H1 (cell line): Measurements from ENCODE around the gene MCM9. TPM values are rescaled to one million over a fixed set of nuclear protein-coding genes. Genes with fewer than 3 reads are reported as not detected.

Experiments used
- CTCF ChIA-PET: fragments of 300-600 bp; sonication (Branson Sonifier 250); formaldehyde crosslinking; loops from one replicate; lab custom pipeline; 2021; ENCODE audit not compliant: partially characterized antibody; lab: Charles Lee
- POLR2A ChIA-PET: fragments of 300-600 bp; sonication (Branson Sonifier 250); formaldehyde crosslinking; loops from one replicate; lab custom pipeline; 2021; ENCODE audit warnings: inconsistent platforms; ENCODE audit not compliant: partially characterized antibody; lab: Charles Lee
- DNase-seq, 2 experiments: peaks; one replicate each; pipeline versions ENCODE4 v3.0.0 to v3.0.0-alpha.2; 2010 to 2022; ENCODE audit warnings: low spot score in 2 of 2, low read depth in 1 of 2, mixed read lengths in 1 of 2
- FAIRE-seq: peaks from 2 replicates; lab custom pipeline; 2011; peaks lifted over from hg19 to GRCh38; lab: Jason Lieb, UNC
- H2AFZ ChIP-seq: 2 replicates; pipeline ENCODE4 v1.8.1; 2012; ENCODE audit warnings: low read length, inconsistent platforms
- H2AK5ac ChIP-seq: 2 replicates; pipeline ENCODE4 v1.6.1; 2013; ENCODE audit warnings: low read depth, low read length
- H2BK120ac ChIP-seq: replicated peaks from 2 replicates; pipeline ENCODE3; 2013; ENCODE audit warnings: low read depth, low read length, inconsistent platforms
- H2BK12ac ChIP-seq: 2 replicates; pipeline ENCODE4 v1.6.1; 2013; ENCODE audit warnings: low read depth, low read length
- H2BK15ac ChIP-seq: 2 replicates; pipeline ENCODE4 v1.6.1; 2013; ENCODE audit warnings: low read length
- H2BK20ac ChIP-seq: 2 replicates; pipeline ENCODE4 v1.6.1; 2013; ENCODE audit warnings: low read length
- H2BK5ac ChIP-seq: 2 replicates; pipeline ENCODE4 v1.6.1; 2013; ENCODE audit warnings: low read depth, low read length
- H3K14ac ChIP-seq: 2 replicates; pipeline ENCODE4 v1.6.1; 2013; ENCODE audit warnings: inconsistent platforms; ENCODE audit not compliant: insufficient read length
- H3K18ac ChIP-seq: 2 replicates; pipeline ENCODE4 v1.6.1; 2013; ENCODE audit warnings: low read length; ENCODE audit errors: extremely low read depth
- H3K23ac ChIP-seq: 2 replicates; pipeline ENCODE4 v1.6.1; 2013; ENCODE audit warnings: inconsistent platforms; ENCODE audit not compliant: insufficient read length
- H3K23me2 ChIP-seq: 2 replicates; pipeline ENCODE4 v1.6.1; 2013; ENCODE audit warnings: low read depth, low read length
- H3K27ac ChIP-seq: 2 replicates; pipeline ENCODE4 v1.6.1; 2011; ENCODE audit warnings: low read depth, low read length, inconsistent platforms
- H3K27me3 ChIP-seq, 4 experiments: replicated peaks in 1 of 4; 1 replicate in 1 of 4; 2 replicates in 3 of 4; pipeline versions ENCODE4 v1.6.1 to v1.8.1; 2011 to 2013; ENCODE audit warnings: low read length in 3 of 4, mild to moderate bottlenecking in 3 of 4, inconsistent platforms in 2 of 4, mixed read lengths in 2 of 4, moderate library complexity in 1 of 4; ENCODE audit not compliant: control insufficient read depth in 3 of 4, insufficient read depth in 3 of 4; ENCODE audit errors: extremely low read depth in 1 of 4
- H3K36me3 ChIP-seq, 4 experiments: 2 replicates each; pipeline versions ENCODE4 v1.6.1 to v1.8.1; 2011 to 2013; ENCODE audit warnings: mild to moderate bottlenecking in 4 of 4, low read length in 3 of 4, moderate library complexity in 2 of 4, control low read depth in 1 of 4, inconsistent platforms in 1 of 4; ENCODE audit not compliant: insufficient read depth in 4 of 4, control insufficient read depth in 2 of 4
- H3K4ac ChIP-seq: replicated peaks from 2 replicates; pipeline ENCODE3; 2013; ENCODE audit warnings: low read length, low read depth, mixed read lengths, inconsistent platforms; ENCODE audit not compliant: insufficient read length
- H3K4me1 ChIP-seq, 4 experiments: replicated peaks in 1 of 4; 1 replicate in 1 of 4; 2 replicates in 3 of 4; pipeline versions ENCODE4 v1.6.1 to v1.8.1; 2011 to 2013; ENCODE audit warnings: low read length in 3 of 4, inconsistent platforms in 2 of 4, mixed read lengths in 1 of 4; ENCODE audit not compliant: insufficient read depth in 4 of 4, control insufficient read depth in 3 of 4
- H3K4me2 ChIP-seq, 2 experiments: 2 replicates each; pipeline versions ENCODE4 v1.6.1 to v1.8.1; 2011 to 2013; ENCODE audit warnings: low read depth in 2 of 2, low read length in 2 of 2, control low read depth in 1 of 2, inconsistent platforms in 1 of 2, mild to moderate bottlenecking in 1 of 2; ENCODE audit not compliant: insufficient read depth in 1 of 2
- H3K4me3 ChIP-seq, 4 experiments: fragments of 200-600, 300-600 bp in 1 of 4; sonication (generic), shearing (Covaris generic), sonication (Bioruptor Twin) in 1 of 4; 2 replicates each; pipeline versions ENCODE4 v1.5.1 to v1.8.1; 2011 to 2016; ENCODE audit warnings: low read length in 4 of 4, low read depth in 3 of 4, control low read depth in 2 of 4, inconsistent platforms in 2 of 4, mild to moderate bottlenecking in 2 of 4, mixed read lengths in 1 of 4, moderate library complexity in 1 of 4; ENCODE audit not compliant: insufficient read depth in 2 of 4; ENCODE audit errors: extremely low read depth in 1 of 4
- H3K56ac ChIP-seq: replicated peaks from 2 replicates; pipeline ENCODE3; 2013; ENCODE audit warnings: low read depth, mild to moderate bottlenecking, mixed read lengths, low read length, inconsistent platforms; ENCODE audit not compliant: insufficient read length
- H3K79me1 ChIP-seq: 2 replicates; pipeline ENCODE4 v1.6.1; 2013; ENCODE audit warnings: low read depth, low read length, control low read depth
- H3K79me2 ChIP-seq, 2 experiments: 2 replicates each; pipeline versions ENCODE4 v1.6.1 to v1.8.1; 2012 to 2013; ENCODE audit warnings: low read length in 2 of 2, mild to moderate bottlenecking in 2 of 2, inconsistent platforms in 1 of 2; ENCODE audit not compliant: insufficient read depth in 2 of 2, control insufficient read depth in 1 of 2
- H3K9ac ChIP-seq, 4 experiments: replicated peaks in 1 of 4; 1 replicate in 1 of 4; 2 replicates in 3 of 4; pipeline versions ENCODE4 v1.6.1 to v1.8.1; 2011 to 2013; ENCODE audit warnings: low read depth in 3 of 4, low read length in 3 of 4, control low read depth in 2 of 4, mild to moderate bottlenecking in 2 of 4, moderate library complexity in 2 of 4, inconsistent platforms in 1 of 4; ENCODE audit errors: extremely low read depth in 1 of 4
- H3K9me3 ChIP-seq, 2 experiments: 2 replicates each; pipeline versions ENCODE4 v1.6.1 to v1.8.1; 2012 to 2013; ENCODE audit warnings: mild to moderate bottlenecking in 2 of 2, moderate library complexity in 2 of 2, control low read depth in 1 of 2, inconsistent platforms in 1 of 2, low read depth in 1 of 2, low read length in 1 of 2, mixed read lengths in 1 of 2; ENCODE audit not compliant: insufficient read depth in 2 of 2
- H4K20me1 ChIP-seq, 2 experiments: replicated peaks in 1 of 2; 2 replicates each; pipeline versions ENCODE3 to v1.8.1; 2011 to 2013; ENCODE audit warnings: inconsistent platforms in 2 of 2, low read length in 2 of 2, mild to moderate bottlenecking in 1 of 2; ENCODE audit not compliant: insufficient read depth in 2 of 2, control insufficient read depth in 1 of 2
- H4K5ac ChIP-seq: 2 replicates; pipeline ENCODE4 v1.6.1; 2013; ENCODE audit warnings: low read length, low read depth, mixed read lengths, inconsistent platforms; ENCODE audit not compliant: insufficient read length
- H4K8ac ChIP-seq: 2 replicates; pipeline ENCODE4 v1.8.0; 2013; ENCODE audit warnings: mild to moderate bottlenecking, moderate library complexity, low read length, inconsistent platforms; ENCODE audit not compliant: insufficient read depth; ENCODE audit errors: extremely low read depth
- H4K91ac ChIP-seq: replicated peaks from 2 replicates; pipeline ENCODE3; 2013; ENCODE audit warnings: low read length, mixed read lengths, inconsistent platforms; ENCODE audit not compliant: insufficient read length
- CEBPB ChIP-seq: IDR thresholded peaks from 2 replicates; pipeline ENCODE4 v1.6.1; 2012; ENCODE audit warnings: low read depth, low read length
- CHD2 ChIP-seq: IDR thresholded peaks from 2 replicates; pipeline ENCODE4 v1.6.1; 2012; ENCODE audit warnings: low read length, improper control_type of control experiment
- EGR1 ChIP-seq: IDR thresholded peaks from 2 replicates; pipeline ENCODE4 v1.6.1; 2011; ENCODE audit warnings: low read depth, low read length, borderline replicate concordance
- EP300 ChIP-seq, 2 experiments: IDR thresholded peaks; 1 replicate in 1 of 2; 2 replicates in 1 of 2; pipeline ENCODE4 v1.6.1; 2011 to 2012; ENCODE audit warnings: low read depth in 2 of 2, low read length in 2 of 2, mild to moderate bottlenecking in 2 of 2, borderline replicate concordance in 1 of 2, inconsistent platforms in 1 of 2, moderate library complexity in 1 of 2
- NRF1 ChIP-seq: IDR thresholded peaks from 2 replicates; pipeline ENCODE4 v1.6.1; 2011; ENCODE audit warnings: mild to moderate bottlenecking, low read depth, low read length, improper control_type of control experiment
- PHF8 ChIP-seq: fragments of 200-600 bp; sonication (generic); conservative IDR thresholded peaks from 2 replicates; pipeline ENCODE4 v1.7.1; 2012; ENCODE audit warnings: low read depth, mild to moderate bottlenecking, inconsistent platforms, low read length, moderate library complexity
- POLR2A ChIP-seq, 2 experiments: IDR thresholded peaks; 1 replicate in 1 of 2; 2 replicates in 1 of 2; pipeline ENCODE4 v1.6.1; 2011; ENCODE audit warnings: low read depth in 2 of 2, low read length in 2 of 2, mild to moderate bottlenecking in 2 of 2; ENCODE audit errors: control extremely low read depth in 1 of 2
- RFX5 ChIP-seq: IDR thresholded peaks from 2 replicates; pipeline ENCODE4 v1.6.1; 2011; ENCODE audit warnings: low read depth, low read length, improper control_type of control experiment, borderline replicate concordance
- RNF2 ChIP-seq: fragments of 200-900, 300-1000 bp; sonication (generic); IDR thresholded peaks from 2 replicates; pipeline ENCODE4 v1.7.1; 2016; ENCODE audit warnings: borderline replicate concordance, low read depth, mild to moderate bottlenecking, antibody characterized with exemption, low read length; ENCODE audit not compliant: poor library complexity, severe bottlenecking; ENCODE audit errors: missing control alignments
- SIX5 ChIP-seq: IDR thresholded peaks from 2 replicates; pipeline ENCODE4 v1.6.1; 2011; ENCODE audit warnings: mild to moderate bottlenecking, low read depth, low read length
- SP4 ChIP-seq: IDR thresholded peaks from 2 replicates; pipeline ENCODE4 v1.6.1; 2012; ENCODE audit warnings: low read length, inconsistent platforms
- TBP ChIP-seq: IDR thresholded peaks from 2 replicates; pipeline ENCODE4 v1.6.1; 2011; ENCODE audit warnings: low read depth, low read length, improper control_type of control experiment
- WGBS, 2 experiments: shearing (Covaris generic) in 1 of 2; methylation state at CpG; one replicate each; pipeline versions ENCODE4 v1.1.6 to v1.1.7; 2013 to 2015; ENCODE audit warnings: low lambda C conversion rate in 2 of 2, mixed read lengths in 2 of 2, inconsistent platforms in 1 of 2, low coverage in 1 of 2, missing lambda C conversion rate in 1 of 2; ENCODE audit not compliant: insufficient replicate concordance in 2 of 2, insufficient coverage in 1 of 2, insufficient read length in 1 of 2; ENCODE audit errors: extremely low coverage in 1 of 2, missing lambda C conversion rate in 1 of 2; 5-methylcytosine and 5-hydroxymethylcytosine counted together
- polyA plus RNA-seq, 7 experiments: library from polyadenylated mRNA; depleted of rRNA in 3 of 7; stranded (reverse) in 5 of 7; unstranded in 2 of 7; fragments of >200 nt in 5 of 7; fragments of 200-250 nt in 2 of 7; gene quantifications; 1 replicate in 5 of 7; 2 replicates in 1 of 7; 4 replicates in 1 of 7; pipeline versions ENCODE4 v1.2.1 to v1.2.3, GENCODE V29; 2011 to 2013; ENCODE audit warnings: missing spikeins in 2 of 7, mixed read lengths in 2 of 7
- total RNA-seq: library from RNA; stranded (reverse); fragmentation: NEBNext Ultra II Directional; extraction: Animal tissue kit (Norgen Biotek cat#: 25700); gene quantifications from 2 replicates; pipeline ENCODE4 v1.2.1, GENCODE V29; 2021

The MCM9 gene
- total and polyA plus RNA-seq, 2 of the 8 experiments (the other 6 are each of a cell fraction or from before 2014, with no cell fraction given): 3.7 to 11.4 TPM

GRCh38 chr6:118982575-118982911 lies 47.6 kb upstream of the MCM9 start:
- no peak overlapping the region for H3K27ac ChIP-seq
- no peaks in the 10 kb centered on the region for H3K23me2 ChIP-seq
- POLR2A ChIA-PET: no interaction called here
- no peaks in the 10 kb centered on the region for H3K9me3 ChIP-seq
- H3K4me3 ChIP-seq: no peak overlapping the region
- no peak overlapping the region for H4K5ac ChIP-seq
- H3K56ac ChIP-seq: no peak overlapping the region
- H4K20me1 ChIP-seq: no peaks in the 10 kb centered on the region
- no peak overlapping the region for H2AFZ ChIP-seq
- H3K4ac ChIP-seq: no peak overlapping the region
- peaks cover 0 to 7% (median 2%) of the 10 kb centered on the region in 4 experiments; a peak in 3 of 8 replicates for H3K36me3 ChIP-seq
- H3K4me2 ChIP-seq: no peak overlapping the region
- H2BK20ac ChIP-seq: no peak overlapping the region
- WGBS, 2 experiments: 88% methylated on average over 3 of the region's 3 CpGs; no CpG with 5 or more reads in 1 of the 2 experiments
- H3K9ac ChIP-seq: no peak overlapping the region
- H3K79me2 ChIP-seq: no peaks in the 10 kb centered on the region
- H2AK5ac ChIP-seq: no peak overlapping the region
- H3K18ac ChIP-seq: no peak overlapping the region
- no peaks in the 10 kb centered on the region for H3K4me1 ChIP-seq
- no peak overlapping the region for H4K8ac ChIP-seq
- H2BK12ac ChIP-seq: no peak overlapping the region
- no peak overlapping the region for H2BK5ac ChIP-seq
- no peaks in the 10 kb centered on the region for H3K27me3 ChIP-seq
- CTCF ChIA-PET: interaction anchor here (0.7 to 1.4 kb wide), 5 partner anchors 10 to 1601 kb away, joined by 3 to 4 read pairs (median 3); no protein-coding TSS in a partner anchor
- FAIRE-seq: no peak
- H2BK15ac ChIP-seq: no peak overlapping the region
- DNase-seq: no peak
- H3K14ac ChIP-seq: no peak overlapping the region
- TF ChIP-seq CEBPB (no peak), SIX5 (no peak), POLR2A (IDR thresholded peaks at IDR 0.05; ENCODE audit: control extremely low read depth in 1 of 2, low read depth in 2 of 2, low read length in 2 of 2) (no peak), SP4 (no peak), PHF8 (no peak), RFX5 (no peak), EP300 (IDR thresholded peaks at IDR 0.05; ENCODE audit: borderline replicate concordance in 1 of 2, low read depth in 2 of 2, low read length in 2 of 2) (no peak), TBP (no peak), EGR1 (no peak), RNF2 (no peak), NRF1 (no peak), CHD2 (no peak)
- no peaks in the 10 kb centered on the region for H3K79me1 ChIP-seq
- no peak overlapping the region for H3K23ac ChIP-seq
- no peak overlapping the region for H4K91ac ChIP-seq
- H2BK120ac ChIP-seq: no peak overlapping the region
